KBM-7 (cell line): ENCODE measurements around the gene C1orf53.
A peak's percentile ranks its signal among the peaks of the same experiment; 100 is the strongest.
"Not testable (repeated sequence)": the region's sequence is repeated elsewhere in the genome, so short reads cannot be mapped to it uniquely, and the experiment has no call there.

Source experiments
- DNase-seq: peaks from one replicate; pipeline ENCODE4 v3.0.0-alpha.2; 2015
- in situ Hi-C: fragments of 300-500 bp; cut with MboI; formaldehyde crosslinking; loops from 2 replicates; pipeline ENCODE4 v1.14.3; 2020; ENCODE audit warnings: low sequenced_read_pairs, low pct_unique_long_range_greater_than_20kb, mixed read lengths

The C1orf53 gene

DNA sequence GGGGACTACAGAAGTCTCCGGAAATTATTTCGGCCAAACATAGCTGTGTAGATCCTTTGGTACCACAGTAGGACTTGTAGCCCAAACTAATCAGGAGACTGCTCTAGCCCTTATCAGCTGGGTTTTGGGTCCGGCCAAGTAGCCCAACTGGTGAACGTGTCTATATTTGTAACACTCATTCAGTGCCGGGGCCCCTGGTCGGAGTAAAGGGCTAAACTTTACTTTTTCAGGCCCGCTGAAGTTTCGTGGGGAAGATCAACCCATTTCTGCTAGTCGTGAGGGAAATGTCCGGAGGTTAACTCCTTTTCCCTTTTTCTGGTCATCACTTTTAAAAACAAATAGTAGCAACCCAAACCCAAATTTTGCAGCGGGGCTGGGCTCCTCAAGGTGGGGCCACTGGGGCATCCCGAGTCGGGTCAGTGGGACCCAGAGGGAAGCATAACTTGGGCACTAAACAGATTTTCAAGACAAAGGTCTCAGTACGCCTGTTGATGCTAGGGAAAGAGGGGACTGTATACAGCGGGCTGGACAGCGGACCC, 16.4 kb downstream of the C1orf53 start:
- in situ Hi-C loops: no loop called here
- DNase-seq: no peak

DNA sequence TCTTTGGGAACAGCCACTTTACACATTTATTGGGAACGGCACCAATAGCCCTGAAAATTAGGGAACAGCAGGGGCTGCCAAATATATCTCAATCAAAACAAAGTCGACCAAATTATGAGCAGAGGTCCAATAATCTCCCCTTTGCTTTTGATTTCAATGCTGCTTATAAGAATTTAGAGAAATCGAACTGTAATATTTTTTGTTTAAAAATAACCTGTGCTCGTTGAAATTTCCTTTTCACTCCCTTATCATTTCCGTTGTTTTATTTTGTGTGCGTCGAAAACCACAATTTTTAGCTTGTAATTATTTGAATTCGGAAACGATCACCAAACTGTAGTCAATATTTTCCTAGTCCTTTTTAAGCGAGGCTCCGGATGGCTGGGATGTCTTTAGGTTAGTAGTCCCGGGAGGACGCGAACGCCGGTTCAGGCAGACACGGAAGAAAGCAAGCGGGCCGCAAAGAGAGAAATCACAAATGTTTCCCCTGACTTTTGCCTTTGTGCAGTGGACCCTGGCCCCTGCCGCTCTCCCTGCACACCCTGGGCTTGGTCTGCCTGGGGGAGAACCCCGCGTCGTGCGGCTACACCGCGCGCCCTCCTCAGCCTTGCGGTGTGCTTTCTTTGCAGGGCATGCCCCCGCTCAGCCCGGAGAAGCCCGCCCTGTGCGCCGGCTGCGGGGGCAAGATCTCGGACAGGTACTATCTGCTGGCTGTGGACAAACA, 17.1 kb downstream of the C1orf53 start:
- in situ Hi-C loops: no loop called here

DNA sequence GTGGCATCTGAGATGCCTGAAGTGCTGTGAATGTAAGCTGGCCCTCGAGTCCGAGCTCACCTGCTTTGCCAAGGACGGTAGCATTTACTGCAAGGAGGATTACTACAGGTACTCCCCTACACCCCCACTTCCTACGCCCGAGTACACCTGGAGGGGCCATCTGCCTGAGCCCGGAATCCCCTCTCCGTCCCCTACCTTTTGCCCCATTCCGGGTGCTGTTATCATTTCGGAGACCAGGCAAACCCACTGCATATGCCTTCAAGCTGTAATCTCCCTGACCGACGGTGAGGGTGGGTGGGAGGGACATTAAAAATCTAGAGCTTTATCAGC, 17.6 kb downstream of the C1orf53 start:
- in situ Hi-C loops: no loop called here
- DNase-seq: no peak

More for the DNA sequence above, 17.1 kb downstream of the C1orf53 start:
- DNase-seq: no peak

GRCh38 chr1:197920414-197921117, 18.1 kb downstream of the C1orf53 start:
- in situ Hi-C loops: no loop called here
- no peak for DNase-seq

DNA sequence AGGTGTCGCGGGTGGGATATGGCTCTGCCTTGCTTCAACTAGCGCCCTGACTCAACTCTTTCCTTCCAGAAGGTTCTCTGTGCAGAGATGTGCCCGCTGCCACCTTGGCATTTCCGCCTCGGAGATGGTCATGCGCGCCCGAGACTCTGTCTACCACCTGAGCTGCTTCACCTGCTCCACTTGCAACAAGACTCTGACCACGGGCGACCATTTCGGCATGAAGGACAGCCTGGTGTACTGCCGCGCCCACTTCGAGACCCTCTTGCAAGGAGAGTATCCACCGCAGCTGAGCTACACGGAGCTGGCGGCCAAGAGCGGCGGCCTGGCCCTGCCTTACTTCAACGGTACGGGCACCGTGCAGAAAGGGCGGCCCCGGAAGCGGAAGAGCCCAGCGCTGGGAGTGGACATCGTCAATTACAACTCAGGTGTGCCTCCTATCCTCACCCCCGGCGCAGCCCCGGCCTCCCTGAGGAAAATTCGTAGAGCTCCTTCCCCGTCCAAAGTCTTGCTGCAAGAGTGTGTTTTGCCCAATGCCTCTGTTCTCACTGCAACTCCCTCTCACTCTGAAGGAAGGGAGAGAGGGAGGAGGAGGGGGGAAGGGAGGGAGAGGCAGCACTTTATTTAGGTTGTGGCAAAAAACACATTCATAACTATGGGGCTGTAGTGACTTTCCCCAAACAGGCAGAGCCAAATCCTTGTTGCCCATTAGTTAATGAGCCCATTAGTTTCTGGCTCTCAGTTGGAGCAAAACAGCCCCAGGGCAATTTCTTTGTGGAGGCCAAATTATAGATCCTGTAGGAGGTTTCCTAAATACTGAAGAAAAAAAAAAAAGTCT, 19.0 kb downstream of the C1orf53 start:
- in situ Hi-C loops: no loop called here
- no peak for DNase-seq

DNA sequence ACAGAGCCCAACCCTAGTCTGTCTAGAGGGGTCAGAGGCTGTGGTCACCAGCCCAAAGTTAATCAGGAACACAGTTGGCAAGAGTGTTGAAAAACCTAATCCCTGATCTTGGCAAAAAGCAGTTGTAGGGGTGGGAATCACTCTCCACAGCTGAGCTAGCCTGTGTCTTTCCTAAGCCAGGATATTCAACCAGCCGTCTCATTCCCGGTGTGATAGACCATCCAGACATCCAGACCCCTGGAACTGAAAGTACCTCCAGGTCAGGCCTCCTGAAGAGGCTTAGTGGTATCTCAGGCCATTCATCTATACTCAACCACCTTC, 19.6 kb downstream of the C1orf53 start:
- DNase-seq: no peak
- in situ Hi-C loops: no loop called here

GRCh38 chr1:197923038-197923437, 20.6 kb downstream of the C1orf53 start:
- DNase-seq: no peak
- in situ Hi-C loops: no loop called here

- DNase-seq: peak; percentile 71
- in situ Hi-C loops: no loop called here
Measured at GRCh38 chr1:197924516-197925123, 22.2 kb downstream of the C1orf53 start.

- DNase-seq: no peak
- in situ Hi-C loops: no loop called here
Measured at GRCh38 chr1:197927908-197928665, 25.7 kb downstream of the C1orf53 start.

DNA sequence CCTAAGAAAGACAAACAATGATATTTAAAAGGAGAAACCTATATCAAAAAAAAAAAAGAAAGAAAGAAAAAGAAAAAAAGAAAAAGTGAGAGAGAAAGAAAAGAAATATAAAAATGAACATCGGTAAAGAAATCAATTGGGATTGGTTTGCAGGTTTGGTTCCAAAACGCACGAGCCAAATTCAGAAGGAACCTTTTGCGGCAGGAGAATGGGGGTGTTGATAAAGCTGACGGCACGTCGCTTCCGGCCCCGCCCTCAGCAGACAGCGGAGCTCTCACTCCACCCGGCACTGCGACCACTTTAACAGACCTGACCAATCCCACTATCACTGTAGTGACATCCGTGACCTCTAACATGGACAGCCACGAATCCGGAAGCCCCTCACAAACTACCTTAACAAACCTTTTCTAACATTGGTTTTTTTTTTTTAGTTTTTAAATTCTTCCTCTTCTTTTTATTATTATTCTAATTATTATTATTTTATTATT, 26.5 kb downstream of the C1orf53 start:
- in situ Hi-C loops: no loop called here
- peak; percentile 67 for DNase-seq

DNA sequence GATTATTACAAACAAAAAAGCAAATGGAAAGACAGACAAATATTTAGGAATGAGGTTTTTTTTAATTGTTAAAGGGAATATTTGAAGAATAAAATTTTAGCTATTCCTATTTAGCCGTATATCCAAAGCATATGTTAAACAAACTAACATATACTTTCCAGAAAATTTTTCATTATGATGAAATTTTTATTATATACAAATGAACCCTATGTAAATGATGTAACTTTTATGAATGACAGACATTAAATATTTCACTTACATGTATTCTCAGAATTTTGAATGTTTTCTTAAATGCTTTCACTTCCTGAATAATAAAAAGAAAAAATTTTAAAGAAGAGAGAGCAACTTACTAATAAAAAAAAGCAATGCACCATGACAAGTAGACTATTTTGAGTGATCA, 30.6 kb downstream of the C1orf53 start:
- in situ Hi-C loops: no loop called here
- no peak for DNase-seq

DNA sequence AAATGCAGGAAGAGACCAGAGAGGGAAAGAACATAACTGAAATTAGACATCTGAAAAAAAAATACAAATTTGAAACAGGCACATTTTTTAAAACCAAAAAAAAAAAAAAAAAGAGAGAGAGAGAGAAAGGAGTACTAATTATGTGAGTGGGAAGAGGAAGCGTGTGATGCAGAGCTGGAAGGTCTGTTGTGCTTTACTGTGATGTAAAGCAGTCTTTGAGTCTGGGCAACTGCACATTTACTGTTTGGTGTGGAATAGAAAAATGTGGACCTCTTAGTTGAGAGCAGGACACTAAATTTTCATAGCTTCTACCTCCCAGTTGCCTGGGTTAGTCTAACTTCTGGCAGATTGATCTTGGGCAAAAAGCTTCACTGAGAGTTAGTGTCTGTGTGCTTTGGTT, 31.2 kb downstream of the C1orf53 start:
- in situ Hi-C loops: no loop called here
- DNase-seq: no peak

DNA sequence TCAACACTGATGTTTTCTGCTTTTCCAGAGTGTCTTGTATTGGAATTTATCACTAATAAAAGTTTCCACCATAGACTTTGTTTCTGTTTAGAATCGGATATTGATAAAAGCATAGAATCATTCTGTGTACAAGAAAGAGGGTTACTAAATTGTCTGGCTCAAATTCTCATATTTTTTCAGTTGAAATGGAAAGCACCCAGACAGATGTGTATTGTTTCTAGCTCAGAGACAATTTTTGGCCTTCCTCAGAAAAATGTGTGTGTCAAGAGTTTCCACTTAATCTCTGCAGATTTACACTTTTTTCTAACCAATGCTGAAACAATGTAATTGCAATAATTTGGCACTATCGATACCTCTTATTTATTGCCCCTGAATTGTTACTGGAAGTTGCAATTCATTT, 35.0 kb downstream of the C1orf53 start:
- in situ Hi-C loops: no loop called here
- no peak for DNase-seq

GRCh38 chr1:197937892-197938291, 35.5 kb downstream of the C1orf53 start:
- no peak for DNase-seq
- in situ Hi-C loops: no loop called here

- in situ Hi-C loops, DNase-seq: not testable (repeated sequence)
Measured at GRCh38 chr1:197939159-197939980, 36.9 kb downstream of the C1orf53 start.

GRCh38 chr1:197942042-197942441, 39.6 kb downstream of the C1orf53 start:
- DNase-seq: no peak
- in situ Hi-C loops: no loop called here

GRCh38 chr1:197944485-197944884, 42.1 kb downstream of the C1orf53 start:
- DNase-seq: no peak
- in situ Hi-C loops: no loop called here
